SK-N-SH (cell line): ENCODE results near the gene XRN1. TPM values are rescaled to one million over a fixed set of nuclear protein-coding genes. Genes with fewer than 3 reads are reported as not detected.

Source experiments
- CTCF ChIA-PET: fragments of 300-600, 350-600 bp; formaldehyde crosslinking; extraction: SDS; loops from one replicate; lab custom pipeline; 2021; lab: Yijun Ruan, JAX
- POLR2A ChIA-PET: fragments of 350-600 bp; sonication (Branson Sonifier 250); formaldehyde crosslinking; extraction: SDS; loops from one replicate; lab custom pipeline; 2020; ENCODE audit warnings: antibody characterized with exemption, inconsistent platforms; lab: Yijun Ruan, JAX
- DNase-seq: peaks from one replicate; pipeline ENCODE4 v3.0.0; 2012
- H2AFZ ChIP-seq: fragments of 200-600 bp; sonication (generic); 2 replicates; pipeline ENCODE4 v1.8.1; 2016; ENCODE audit warnings: antibody characterized with exemption, mild to moderate bottlenecking, low read depth
- H3F3A ChIP-seq: fragments of 200-600 bp; sonication (generic); replicated peaks from 2 replicates; pipeline ENCODE3; 2016; ENCODE audit warnings: antibody characterized with exemption, mild to moderate bottlenecking; ENCODE audit not compliant: insufficient read depth
- H3K27ac ChIP-seq, 2 experiments: fragments of 200-500 bp in 1 of 2; fragments of 200-600 bp in 1 of 2; sonication (Bioruptor generic) in 1 of 2; sonication (generic), shearing (Covaris generic) in 1 of 2; 2 replicates each; pipeline versions ENCODE4 v1.5.1 to v1.6.1; 2014 to 2016; ENCODE audit warnings: low read depth in 2 of 2, inconsistent platforms in 1 of 2, low read length in 1 of 2, mild to moderate bottlenecking in 1 of 2, mixed read lengths in 1 of 2
- H3K27me3 ChIP-seq: fragments of 200-600 bp; sonication (generic), shearing (Covaris generic); 2 replicates; pipeline ENCODE4 v1.6.1; 2016; ENCODE audit warnings: mixed run types; ENCODE audit not compliant: insufficient read depth
- H3K36me3 ChIP-seq, 2 experiments: fragments of 200-500 bp in 1 of 2; fragments of 200-600 bp in 1 of 2; sonication (Bioruptor generic) in 1 of 2; sonication (generic) in 1 of 2; replicated peaks in 1 of 2; 2 replicates each; pipeline versions ENCODE3 to v1.5.1; 2014 to 2016; ENCODE audit warnings: low read length in 1 of 2, mild to moderate bottlenecking in 1 of 2; ENCODE audit not compliant: insufficient read depth in 2 of 2, control insufficient read depth in 1 of 2
- H3K4me1 ChIP-seq, 2 experiments: fragments of 200-500 bp in 1 of 2; fragments of 200-600 bp in 1 of 2; sonication (Bioruptor generic) in 1 of 2; sonication (generic), shearing (Covaris generic) in 1 of 2; 2 replicates each; pipeline versions ENCODE4 v1.5.1 to v1.6.1; 2014 to 2016; ENCODE audit warnings: low read depth in 1 of 2, low read length in 1 of 2, mixed run types in 1 of 2; ENCODE audit not compliant: insufficient read depth in 2 of 2, control insufficient read depth in 1 of 2
- H3K4me2 ChIP-seq: fragments of 200-600 bp; sonication (generic), shearing (Covaris generic); 2 replicates; pipeline ENCODE4 v1.6.1; 2017; ENCODE audit warnings: mixed run types
- H3K4me3 ChIP-seq, 2 experiments: fragments of 200-500 bp in 1 of 2; fragments of 200-600 bp in 1 of 2; sonication (Bioruptor generic) in 1 of 2; sonication (generic), shearing (Covaris generic) in 1 of 2; 2 replicates each; pipeline versions ENCODE4 v1.5.1 to v1.8.1; 2014 to 2016; ENCODE audit warnings: low read depth in 2 of 2, inconsistent platforms in 1 of 2, low read length in 1 of 2, mild to moderate bottlenecking in 1 of 2, mixed read lengths in 1 of 2, moderate library complexity in 1 of 2
- H3K79me2 ChIP-seq: fragments of 200-600 bp; sonication (generic); 2 replicates; pipeline ENCODE4 v1.8.1; 2017; ENCODE audit warnings: mild to moderate bottlenecking; ENCODE audit not compliant: insufficient read depth
- H3K9ac ChIP-seq: fragments of 200-600 bp; sonication (generic); 2 replicates; pipeline ENCODE4 v1.6.1; 2017; ENCODE audit warnings: mixed run types
- H3K9me2 ChIP-seq: fragments of 200-600 bp; sonication (generic); 2 replicates; pipeline ENCODE4 v1.6.1; 2017; ENCODE audit warnings: mixed run types
- H3K9me3 ChIP-seq: fragments of 200-600 bp; sonication (generic); 2 replicates; pipeline ENCODE4 v1.6.1; 2017; ENCODE audit warnings: mixed run types, mild to moderate bottlenecking, moderate library complexity
- H4K20me1 ChIP-seq: fragments of 200-600 bp; sonication (generic); 2 replicates; pipeline ENCODE4 v1.6.1; 2017; ENCODE audit warnings: mild to moderate bottlenecking, mixed run types; ENCODE audit not compliant: insufficient read depth
- CHD2 ChIP-seq: fragments of 150-350 bp; IDR thresholded peaks from 2 replicates; pipeline ENCODE4 v1.6.1; 2018; ENCODE audit warnings: low read length; ENCODE audit not compliant: partially characterized antibody
- ELF1 ChIP-seq: IDR thresholded peaks from 2 replicates; pipeline ENCODE4 v1.4.0; 2012
- EP300 ChIP-seq, 2 experiments: IDR thresholded peaks; 2 replicates each; pipeline versions ENCODE4 v1.4.0 to v1.6.1; 2012; ENCODE audit warnings: borderline replicate concordance in 1 of 2, low read depth in 1 of 2, low read length in 1 of 2
- NFIC ChIP-seq: IDR thresholded peaks from 2 replicates; pipeline ENCODE4 v1.4.0; 2012; ENCODE audit warnings: borderline replicate concordance
- RAD21 ChIP-seq: IDR thresholded peaks from 2 replicates; pipeline ENCODE4 v1.6.1; 2012; ENCODE audit warnings: mild to moderate bottlenecking, low read length
- RCOR1 ChIP-seq: fragments of 150-350 bp; IDR thresholded peaks from 2 replicates; pipeline ENCODE4 v1.6.1; 2017; ENCODE audit warnings: antibody characterized with exemption, low read length
- RXRA ChIP-seq: IDR thresholded peaks from 2 replicates; pipeline ENCODE4 v1.4.0; 2012; ENCODE audit warnings: low read depth, mild to moderate bottlenecking, borderline replicate concordance
- YY1 ChIP-seq: IDR thresholded peaks from 2 replicates; pipeline ENCODE4 v1.4.0; 2012; ENCODE audit warnings: low read depth, mild to moderate bottlenecking
- WGBS: methylation state at CpG from one replicate; pipeline ENCODE4 v1.1.6; 2017; ENCODE audit warnings: low lambda C conversion rate; 5-methylcytosine and 5-hydroxymethylcytosine counted together
- polyA plus RNA-seq, 3 experiments: library from polyadenylated mRNA; depleted of rRNA; stranded (reverse); fragments of >200 nt; gene quantifications; 2 replicates each; pipeline ENCODE4 v1.2.3, GENCODE V29; 2012
- TF ChIP-seq, protein P1 (sequence below): IDR thresholded peaks from 2 replicates; pipeline ENCODE4 v1.6.1; 2012; ENCODE audit warnings: mild to moderate bottlenecking, low read depth, low read length, moderate library complexity

The XRN1 gene
- polyA plus RNA-seq, 1 of the 3 experiments (the other 2 are of a cell fraction): 2.7 TPM

DNA sequence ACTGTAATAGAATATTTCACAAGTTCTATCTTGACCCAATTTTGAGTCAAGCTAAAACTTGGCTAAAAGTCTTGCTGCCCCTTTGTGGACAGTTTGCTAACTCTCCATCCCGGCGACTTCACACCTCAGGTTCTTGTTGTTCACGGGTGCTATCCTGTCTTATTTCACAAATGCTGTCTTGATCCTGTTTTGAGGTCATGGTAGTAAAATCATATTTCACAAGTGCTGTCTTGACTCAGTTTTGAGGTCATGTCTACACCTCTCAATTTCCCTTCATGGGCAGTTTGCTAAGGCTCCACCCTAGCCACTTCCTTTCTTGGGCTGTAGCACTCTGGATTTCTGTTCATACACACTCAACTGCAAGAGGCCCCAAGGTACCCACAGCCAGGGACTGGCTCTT is 177.4 kb downstream of the XRN1 start:
- DNase-seq: no peak
- Histone ChIP-seq H3K27ac (no peak overlapping the region), H2AFZ (no peak overlapping the region), H3K4me1 (peaks cover 0 to 6% of the 10 kb centered on the region in 2 experiments; a peak in 1 of 4 replicates), H3K9ac (no peak overlapping the region), H3K79me2 (no peaks in the 10 kb centered on the region), H3K9me2 (no peaks in the 10 kb centered on the region), H3K36me3 (no peaks in the 10 kb centered on the region), H4K20me1 (no peaks in the 10 kb centered on the region), H3K27me3 (no peaks in the 10 kb centered on the region)
- POLR2A ChIA-PET: no interaction called here
- 79% methylated on average over 3 of the region's 3 CpGs for WGBS
- CTCF ChIA-PET: interaction anchor here (1.0 to 2.9 kb wide), 3 partner anchors 9 to 90 kb away, joined by 3 to 12 read pairs (median 4); no protein-coding TSS in a partner anchor
- TF ChIP-seq, protein P1, sequence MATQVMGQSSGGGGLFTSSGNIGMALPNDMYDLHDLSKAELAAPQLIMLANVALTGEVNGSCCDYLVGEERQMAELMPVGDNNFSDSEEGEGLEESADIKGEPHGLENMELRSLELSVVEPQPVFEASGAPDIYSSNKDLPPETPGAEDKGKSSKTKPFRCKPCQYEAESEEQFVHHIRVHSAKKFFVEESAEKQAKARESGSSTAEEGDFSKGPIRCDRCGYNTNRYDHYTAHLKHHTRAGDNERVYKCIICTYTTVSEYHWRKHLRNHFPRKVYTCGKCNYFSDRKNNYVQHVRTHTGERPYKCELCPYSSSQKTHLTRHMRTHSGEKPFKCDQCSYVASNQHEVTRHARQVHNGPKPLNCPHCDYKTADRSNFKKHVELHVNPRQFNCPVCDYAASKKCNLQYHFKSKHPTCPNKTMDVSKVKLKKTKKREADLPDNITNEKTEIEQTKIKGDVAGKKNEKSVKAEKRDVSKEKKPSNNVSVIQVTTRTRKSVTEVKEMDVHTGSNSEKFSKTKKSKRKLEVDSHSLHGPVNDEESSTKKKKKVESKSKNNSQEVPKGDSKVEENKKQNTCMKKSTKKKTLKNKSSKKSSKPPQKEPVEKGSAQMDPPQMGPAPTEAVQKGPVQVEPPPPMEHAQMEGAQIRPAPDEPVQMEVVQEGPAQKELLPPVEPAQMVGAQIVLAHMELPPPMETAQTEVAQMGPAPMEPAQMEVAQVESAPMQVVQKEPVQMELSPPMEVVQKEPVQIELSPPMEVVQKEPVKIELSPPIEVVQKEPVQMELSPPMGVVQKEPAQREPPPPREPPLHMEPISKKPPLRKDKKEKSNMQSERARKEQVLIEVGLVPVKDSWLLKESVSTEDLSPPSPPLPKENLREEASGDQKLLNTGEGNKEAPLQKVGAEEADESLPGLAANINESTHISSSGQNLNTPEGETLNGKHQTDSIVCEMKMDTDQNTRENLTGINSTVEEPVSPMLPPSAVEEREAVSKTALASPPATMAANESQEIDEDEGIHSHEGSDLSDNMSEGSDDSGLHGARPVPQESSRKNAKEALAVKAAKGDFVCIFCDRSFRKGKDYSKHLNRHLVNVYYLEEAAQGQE: no peak
- TF ChIP-seq CHD2: no peak
- TF ChIP-seq, all 33 proteins: peak for 0
- Histone ChIP-seq H3K9me3 (no peaks in the 10 kb centered on the region), H3K4me3 (no peak overlapping the region), H3F3A (peaks cover 4% of the 10 kb centered on the region), H3K4me2 (no peak overlapping the region)

DNA sequence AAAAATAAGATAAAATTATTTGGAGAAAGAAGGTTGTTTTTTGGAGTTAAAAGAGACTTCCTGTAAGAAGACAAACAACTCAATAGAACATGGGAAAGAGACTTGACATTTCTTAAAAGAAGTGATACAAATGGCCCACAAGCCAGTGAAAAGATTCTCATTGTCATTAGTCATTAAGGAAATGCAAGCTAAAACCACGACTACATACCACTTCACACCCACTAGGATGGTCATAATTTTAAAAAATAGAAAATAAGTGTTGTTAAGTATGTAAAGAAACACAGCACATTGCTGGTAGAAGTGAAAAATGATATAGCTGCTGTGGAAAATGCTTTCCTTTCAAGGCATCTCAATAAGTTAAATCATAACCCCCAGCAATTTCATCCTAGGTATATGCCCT is 178.1 kb downstream of the XRN1 start:
- ChIA-PET CTCF (interaction anchor here (1.0 to 2.9 kb wide), 3 partner anchors 9 to 89 kb away, joined by 3 to 12 read pairs (median 4); no protein-coding TSS in a partner anchor), POLR2A (no interaction called here)
- Histone ChIP-seq H3K36me3 (no peaks in the 10 kb centered on the region), H3K4me1 (peaks cover 0 to 6% of the 10 kb centered on the region in 2 experiments; a peak in 1 of 4 replicates), H3K27ac (no peak overlapping the region), H3K4me2 (no peak overlapping the region), H3K9ac (no peak overlapping the region), H2AFZ (no peak overlapping the region), H3F3A (peaks cover 4% of the 10 kb centered on the region), H4K20me1 (no peaks in the 10 kb centered on the region), H3K79me2 (no peaks in the 10 kb centered on the region), H3K9me3 (no peaks in the 10 kb centered on the region), H3K27me3 (no peaks in the 10 kb centered on the region), H3K9me2 (no peaks in the 10 kb centered on the region), H3K4me3 (no peak overlapping the region)
- no peak for DNase-seq
- TF ChIP-seq RAD21 (no peak), EP300 (IDR thresholded peaks at IDR 0.05; ENCODE audit: borderline replicate concordance in 1 of 2, low read depth in 1 of 2, low read length in 1 of 2) (no peak), RXRA (no peak), ELF1 (no peak), RCOR1 (no peak), NFIC (no peak), YY1 (no peak), CHD2 (no peak)
- TF ChIP-seq, protein P1: no peak
- 53% methylated on average over 1 of the region's 1 CpG for WGBS
